ENCODE results near the gene ATP6V0D1. TPM values are rescaled to one million over a fixed set of nuclear protein-coding genes. Genes with fewer than 3 reads are reported as not detected.

The ATP6V0D1 gene
- total and polyA plus RNA-seq, 2 donors (not counting 1 experiment from before 2014, with no cell fraction given) = 62.1 to 91.0 TPM

DNA sequence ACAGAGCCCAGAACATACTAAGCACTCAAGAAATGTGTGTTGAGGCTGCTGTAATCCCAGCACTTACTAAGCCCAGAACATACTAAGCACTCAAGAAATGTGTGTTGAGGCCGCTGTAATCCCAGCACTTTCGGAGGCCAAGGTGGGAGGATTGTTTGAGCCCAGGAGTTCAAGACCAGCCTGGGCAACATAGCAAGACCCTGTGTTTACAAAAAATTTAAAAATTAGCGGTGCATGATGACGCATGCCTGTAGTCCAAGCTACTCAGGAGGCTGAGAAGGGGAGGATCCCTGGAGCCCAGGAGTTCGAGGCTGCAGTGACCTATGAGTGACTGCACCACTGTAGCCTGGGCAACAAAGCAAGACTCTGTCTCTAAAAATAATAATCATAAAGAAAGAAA, 57.9 kb downstream of the ATP6V0D1 start:
- ChIA-PET CTCF (no interaction called here), POLR2A (no interaction called here)
- ATAC-seq (ENCODE audit: low read depth) (no peak), DNase-seq (no peak)
- Histone ChIP-seq H3K4me3 (ENCODE audit: control extremely low read depth in 1 of 5, extremely low read depth in 1 of 5, insufficient read depth in 1 of 5, low read depth in 2 of 5, low read length in 4 of 5) (no peak overlapping the region), H3K27ac (ENCODE audit: low read length in 2 of 2) (no peak overlapping the region), H3K27me3 (replicated peaks in 1 of 4; ENCODE audit: control extremely low read depth in 1 of 4, control insufficient read depth in 3 of 4, insufficient read depth in 4 of 4, low read length in 3 of 4) (peaks cover 0 to 19% (median 6%) of the 10 kb centered on the region in 4 experiments), H2AFZ (ENCODE audit: insufficient read depth, low read depth, low read length, poor library complexity, severe bottlenecking) (no peak overlapping the region), H3K4me1 (ENCODE audit: control insufficient read depth in 2 of 2, insufficient read depth in 2 of 2, low read length in 2 of 2) (peaks cover 0 to under 1% of the 10 kb centered on the region in 2 donors), H3K9me3 (ENCODE audit: control extremely low read depth in 1 of 3, control insufficient read depth in 2 of 3, insufficient read depth in 1 of 3, low read length in 2 of 3) (no peaks in the 10 kb centered on the region), H3K4me2 (replicated peaks; ENCODE audit: low read depth, low read length, poor library complexity, severe bottlenecking) (no peak overlapping the region), H4K20me1 (ENCODE audit: control insufficient read depth, insufficient read depth, low read length, poor library complexity, severe bottlenecking) (no peaks in the 10 kb centered on the region), H3K79me2 (ENCODE audit: control insufficient read depth, insufficient read depth, low read length) (no peaks in the 10 kb centered on the region), H3K36me3 (replicated peaks in 1 of 2; ENCODE audit: control extremely low read depth in 1 of 2, control insufficient read depth in 1 of 2, extremely low read depth in 1 of 2, insufficient read depth in 2 of 2, low read length in 1 of 2) (no peaks in the 10 kb centered on the region), H3K9ac (ENCODE audit: low read length) (no peak overlapping the region)
- no peak for TF ChIP-seq EZH2 (IDR thresholded peaks at IDR 0.05; ENCODE audit: borderline replicate concordance, insufficient read depth, low read depth, low read length, poor library complexity, severe bottlenecking)
- TF ChIP-seq, protein P1, sequence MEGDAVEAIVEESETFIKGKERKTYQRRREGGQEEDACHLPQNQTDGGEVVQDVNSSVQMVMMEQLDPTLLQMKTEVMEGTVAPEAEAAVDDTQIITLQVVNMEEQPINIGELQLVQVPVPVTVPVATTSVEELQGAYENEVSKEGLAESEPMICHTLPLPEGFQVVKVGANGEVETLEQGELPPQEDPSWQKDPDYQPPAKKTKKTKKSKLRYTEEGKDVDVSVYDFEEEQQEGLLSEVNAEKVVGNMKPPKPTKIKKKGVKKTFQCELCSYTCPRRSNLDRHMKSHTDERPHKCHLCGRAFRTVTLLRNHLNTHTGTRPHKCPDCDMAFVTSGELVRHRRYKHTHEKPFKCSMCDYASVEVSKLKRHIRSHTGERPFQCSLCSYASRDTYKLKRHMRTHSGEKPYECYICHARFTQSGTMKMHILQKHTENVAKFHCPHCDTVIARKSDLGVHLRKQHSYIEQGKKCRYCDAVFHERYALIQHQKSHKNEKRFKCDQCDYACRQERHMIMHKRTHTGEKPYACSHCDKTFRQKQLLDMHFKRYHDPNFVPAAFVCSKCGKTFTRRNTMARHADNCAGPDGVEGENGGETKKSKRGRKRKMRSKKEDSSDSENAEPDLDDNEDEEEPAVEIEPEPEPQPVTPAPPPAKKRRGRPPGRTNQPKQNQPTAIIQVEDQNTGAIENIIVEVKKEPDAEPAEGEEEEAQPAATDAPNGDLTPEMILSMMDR (IDR thresholded peaks at IDR 0.05) = no peak
- Mint-ChIP-seq H3K4me1 (no peaks in the 10 kb centered on the region), H3K27ac (no peak overlapping the region), H3K27me3 (peaks cover 39% of the 10 kb centered on the region), H3K4me3 (no peak overlapping the region), H3K9me3 (ENCODE audit: insufficient read depth) (no peaks in the 10 kb centered on the region)
- 95% methylated on average over 3 of the region's 5 CpGs for WGBS (ENCODE audit: insufficient coverage)
- intact Hi-C loops (cut with micrococcal nuclease) = no loop called here

DNA sequence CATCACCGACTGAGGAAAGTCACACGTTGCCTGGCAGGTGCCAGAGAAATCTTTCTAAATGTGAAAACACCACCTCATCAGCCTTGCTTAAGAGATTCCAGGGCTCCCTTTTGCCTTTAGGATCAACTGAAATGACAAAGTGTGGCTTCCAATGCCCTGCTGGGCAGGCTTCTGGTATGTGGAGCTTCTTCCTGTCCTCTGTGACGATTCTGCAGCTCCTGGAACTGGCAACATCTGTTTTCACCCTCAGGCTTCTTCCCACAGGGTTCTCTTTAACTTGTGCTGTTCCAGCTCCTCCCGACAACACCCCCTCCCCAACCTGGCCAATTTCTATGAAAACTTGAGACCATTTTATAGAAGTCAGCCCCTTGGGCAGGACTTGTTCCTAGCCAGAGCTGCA, 59.9 kb downstream of the ATP6V0D1 start:
- no peak overlapping the region for H3K4me3 Mint-ChIP-seq
- H3K27ac Mint-ChIP-seq = no peak overlapping the region
- Histone ChIP-seq H3K36me3 (replicated peaks in 1 of 2; ENCODE audit: control extremely low read depth in 1 of 2, control insufficient read depth in 1 of 2, extremely low read depth in 1 of 2, insufficient read depth in 2 of 2, low read length in 1 of 2) (no peaks in the 10 kb centered on the region), H3K4me2 (replicated peaks; ENCODE audit: low read depth, low read length, poor library complexity, severe bottlenecking) (no peak overlapping the region), H4K20me1 (ENCODE audit: control insufficient read depth, insufficient read depth, low read length, poor library complexity, severe bottlenecking) (no peaks in the 10 kb centered on the region), H3K4me1 (ENCODE audit: control insufficient read depth in 2 of 2, insufficient read depth in 2 of 2, low read length in 2 of 2) (peaks cover 4 to 7% of the 10 kb centered on the region in 2 donors), H3K9ac (ENCODE audit: low read length) (no peak overlapping the region), H3K4me3 (ENCODE audit: control extremely low read depth in 1 of 5, extremely low read depth in 1 of 5, insufficient read depth in 1 of 5, low read depth in 2 of 5, low read length in 4 of 5) (no peak overlapping the region), H3K9me3 (ENCODE audit: control extremely low read depth in 1 of 3, control insufficient read depth in 2 of 3, insufficient read depth in 1 of 3, low read length in 2 of 3) (no peaks in the 10 kb centered on the region), H3K79me2 (ENCODE audit: control insufficient read depth, insufficient read depth, low read length) (no peaks in the 10 kb centered on the region), H2AFZ (ENCODE audit: insufficient read depth, low read depth, low read length, poor library complexity, severe bottlenecking) (no peak overlapping the region), H3K27me3 (replicated peaks in 1 of 4; ENCODE audit: control extremely low read depth in 1 of 4, control insufficient read depth in 3 of 4, insufficient read depth in 4 of 4, low read length in 3 of 4) (peaks cover 0 to 22% (median 6%) of the 10 kb centered on the region in 4 experiments), H3K27ac (ENCODE audit: low read length in 2 of 2) (no peak overlapping the region)
- 93% methylated on average over 4 of the region's 4 CpGs for WGBS (ENCODE audit: insufficient coverage)
- intact Hi-C loops (cut with micrococcal nuclease) = no loop called here
- CTCF ChIA-PET = interaction anchor here (1.7 kb wide), 1 partner anchor 25 kb away, joined by 5 read pairs; no protein-coding TSS in a partner anchor
- no peaks in the 10 kb centered on the region for H3K9me3 Mint-ChIP-seq (ENCODE audit: insufficient read depth)
- no peak for TF ChIP-seq EZH2 (IDR thresholded peaks at IDR 0.05; ENCODE audit: borderline replicate concordance, insufficient read depth, low read depth, low read length, poor library complexity, severe bottlenecking)
- TF ChIP-seq, protein P1 (IDR thresholded peaks at IDR 0.05) = no peak
- peaks cover 4% of the 10 kb centered on the region for H3K4me1 Mint-ChIP-seq
- peaks cover 36% of the 10 kb centered on the region for H3K27me3 Mint-ChIP-seq
- no peak for ATAC-seq (ENCODE audit: low read depth)
- no peak for DNase-seq
- POLR2A ChIA-PET = interaction anchor here (0.5 kb wide), 1 partner anchor 692 kb away, joined by 3 read pairs; no protein-coding TSS in a partner anchor
